ENCODE measurements around the gene FBXL5. TPM values are rescaled to one million over a fixed set of nuclear protein-coding genes. Genes with fewer than 3 reads are reported as not detected.

FBXL5 gene
- total and polyA plus RNA-seq, 2 of the 13 experiments (the other 11 are each of a cell fraction or from before 2014, with no cell fraction given), result 17.4 to 45.3 TPM

DNA sequence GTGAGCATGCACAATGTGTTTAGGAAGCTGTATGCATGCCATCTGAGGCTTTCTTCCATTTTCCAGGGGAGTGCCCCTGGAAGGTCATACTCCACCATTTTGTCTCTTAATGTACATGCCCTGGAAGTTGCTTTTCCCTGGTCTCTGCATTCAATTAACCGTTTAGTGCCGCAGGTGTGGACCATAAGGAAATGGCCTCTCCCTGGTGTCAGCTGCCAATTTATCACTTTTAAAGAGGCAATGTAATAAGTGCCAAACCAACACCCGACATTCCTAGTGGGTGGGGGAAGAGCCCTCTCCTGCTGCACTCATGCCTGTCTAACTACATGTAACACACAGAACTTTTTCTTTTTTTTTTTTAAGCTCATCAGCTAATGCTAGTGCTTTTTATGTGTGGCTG lies 40.6 kb upstream of the FBXL5 start:
- CTCF ChIA-PET (ENCODE audit: low intra/inter-chr PET ratio, low total read pairs), result no interaction called here
- Histone ChIP-seq H3K79me2 (ENCODE audit: insufficient read depth, low read length) (no peaks in the 10 kb centered on the region), H3K27me3 (ENCODE audit: control insufficient read depth in 1 of 2, insufficient read depth in 2 of 2, low read length in 2 of 2) (no peaks in the 10 kb centered on the region), H3K9ac (ENCODE audit: insufficient read depth, low read depth, low read length) (no peak overlapping the region), H3K4me2 (ENCODE audit: low read depth, low read length) (no peak overlapping the region), H3K4me3 (replicated peaks in 1 of 3; ENCODE audit: insufficient read depth in 1 of 3, low read depth in 2 of 3, low read length in 3 of 3) (no peak overlapping the region), H4K20me1 (ENCODE audit: insufficient read depth, low read length) (no peaks in the 10 kb centered on the region), H3K36me3 (replicated peaks in 1 of 2; ENCODE audit: control insufficient read depth in 1 of 2, insufficient read depth in 2 of 2, low read length in 2 of 2) (no peaks in the 10 kb centered on the region), H3K9me3 (ENCODE audit: low read length) (no peaks in the 10 kb centered on the region; the same call in 1 of the 2 replicates), H3K4me1 (ENCODE audit: insufficient read depth, low read length) (peaks cover 20% of the 10 kb centered on the region), H3K27ac (ENCODE audit: extremely low read length, insufficient read depth, low read length) (no peak overlapping the region), H2AFZ (ENCODE audit: low read length) (no peak overlapping the region)
- DNase-seq (ENCODE audit: low spot score) (no peak), ATAC-seq (no peak), FAIRE-seq (no peak)
- TF ChIP-seq, protein P1, sequence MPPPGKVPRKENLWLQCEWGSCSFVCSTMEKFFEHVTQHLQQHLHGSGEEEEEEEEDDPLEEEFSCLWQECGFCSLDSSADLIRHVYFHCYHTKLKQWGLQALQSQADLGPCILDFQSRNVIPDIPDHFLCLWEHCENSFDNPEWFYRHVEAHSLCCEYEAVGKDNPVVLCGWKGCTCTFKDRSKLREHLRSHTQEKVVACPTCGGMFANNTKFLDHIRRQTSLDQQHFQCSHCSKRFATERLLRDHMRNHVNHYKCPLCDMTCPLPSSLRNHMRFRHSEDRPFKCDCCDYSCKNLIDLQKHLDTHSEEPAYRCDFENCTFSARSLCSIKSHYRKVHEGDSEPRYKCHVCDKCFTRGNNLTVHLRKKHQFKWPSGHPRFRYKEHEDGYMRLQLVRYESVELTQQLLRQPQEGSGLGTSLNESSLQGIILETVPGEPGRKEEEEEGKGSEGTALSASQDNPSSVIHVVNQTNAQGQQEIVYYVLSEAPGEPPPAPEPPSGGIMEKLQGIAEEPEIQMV (CRISPR knock-in tag; IDR thresholded peaks at IDR 0.05; ENCODE audit: low read depth), result no peak
- no peak for TF ChIP-seq ZSCAN29 (CRISPR knock-in tag; conservative IDR thresholded peaks at IDR 0.05)
- TF ChIP-seq LCORL (IDR thresholded peaks at IDR 0.05), result no peak
- TF ChIP-seq LCORL (CRISPR knock-in tag; IDR thresholded peaks at IDR 0.05), result no peak
- TF ChIP-seq MBD4 (IDR thresholded peaks at IDR 0.05; ENCODE audit: borderline replicate concordance, low read length), result no peak
- TF ChIP-seq, protein P2, sequence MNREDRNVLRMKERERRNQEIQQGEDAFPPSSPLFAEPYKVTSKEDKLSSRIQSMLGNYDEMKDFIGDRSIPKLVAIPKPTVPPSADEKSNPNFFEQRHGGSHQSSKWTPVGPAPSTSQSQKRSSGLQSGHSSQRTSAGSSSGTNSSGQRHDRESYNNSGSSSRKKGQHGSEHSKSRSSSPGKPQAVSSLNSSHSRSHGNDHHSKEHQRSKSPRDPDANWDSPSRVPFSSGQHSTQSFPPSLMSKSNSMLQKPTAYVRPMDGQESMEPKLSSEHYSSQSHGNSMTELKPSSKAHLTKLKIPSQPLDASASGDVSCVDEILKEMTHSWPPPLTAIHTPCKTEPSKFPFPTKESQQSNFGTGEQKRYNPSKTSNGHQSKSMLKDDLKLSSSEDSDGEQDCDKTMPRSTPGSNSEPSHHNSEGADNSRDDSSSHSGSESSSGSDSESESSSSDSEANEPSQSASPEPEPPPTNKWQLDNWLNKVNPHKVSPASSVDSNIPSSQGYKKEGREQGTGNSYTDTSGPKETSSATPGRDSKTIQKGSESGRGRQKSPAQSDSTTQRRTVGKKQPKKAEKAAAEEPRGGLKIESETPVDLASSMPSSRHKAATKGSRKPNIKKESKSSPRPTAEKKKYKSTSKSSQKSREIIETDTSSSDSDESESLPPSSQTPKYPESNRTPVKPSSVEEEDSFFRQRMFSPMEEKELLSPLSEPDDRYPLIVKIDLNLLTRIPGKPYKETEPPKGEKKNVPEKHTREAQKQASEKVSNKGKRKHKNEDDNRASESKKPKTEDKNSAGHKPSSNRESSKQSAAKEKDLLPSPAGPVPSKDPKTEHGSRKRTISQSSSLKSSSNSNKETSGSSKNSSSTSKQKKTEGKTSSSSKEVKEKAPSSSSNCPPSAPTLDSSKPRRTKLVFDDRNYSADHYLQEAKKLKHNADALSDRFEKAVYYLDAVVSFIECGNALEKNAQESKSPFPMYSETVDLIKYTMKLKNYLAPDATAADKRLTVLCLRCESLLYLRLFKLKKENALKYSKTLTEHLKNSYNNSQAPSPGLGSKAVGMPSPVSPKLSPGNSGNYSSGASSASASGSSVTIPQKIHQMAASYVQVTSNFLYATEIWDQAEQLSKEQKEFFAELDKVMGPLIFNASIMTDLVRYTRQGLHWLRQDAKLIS (CRISPR knock-in tag; IDR thresholded peaks at IDR 0.05), result no peak
- TF ChIP-seq, protein P3, sequence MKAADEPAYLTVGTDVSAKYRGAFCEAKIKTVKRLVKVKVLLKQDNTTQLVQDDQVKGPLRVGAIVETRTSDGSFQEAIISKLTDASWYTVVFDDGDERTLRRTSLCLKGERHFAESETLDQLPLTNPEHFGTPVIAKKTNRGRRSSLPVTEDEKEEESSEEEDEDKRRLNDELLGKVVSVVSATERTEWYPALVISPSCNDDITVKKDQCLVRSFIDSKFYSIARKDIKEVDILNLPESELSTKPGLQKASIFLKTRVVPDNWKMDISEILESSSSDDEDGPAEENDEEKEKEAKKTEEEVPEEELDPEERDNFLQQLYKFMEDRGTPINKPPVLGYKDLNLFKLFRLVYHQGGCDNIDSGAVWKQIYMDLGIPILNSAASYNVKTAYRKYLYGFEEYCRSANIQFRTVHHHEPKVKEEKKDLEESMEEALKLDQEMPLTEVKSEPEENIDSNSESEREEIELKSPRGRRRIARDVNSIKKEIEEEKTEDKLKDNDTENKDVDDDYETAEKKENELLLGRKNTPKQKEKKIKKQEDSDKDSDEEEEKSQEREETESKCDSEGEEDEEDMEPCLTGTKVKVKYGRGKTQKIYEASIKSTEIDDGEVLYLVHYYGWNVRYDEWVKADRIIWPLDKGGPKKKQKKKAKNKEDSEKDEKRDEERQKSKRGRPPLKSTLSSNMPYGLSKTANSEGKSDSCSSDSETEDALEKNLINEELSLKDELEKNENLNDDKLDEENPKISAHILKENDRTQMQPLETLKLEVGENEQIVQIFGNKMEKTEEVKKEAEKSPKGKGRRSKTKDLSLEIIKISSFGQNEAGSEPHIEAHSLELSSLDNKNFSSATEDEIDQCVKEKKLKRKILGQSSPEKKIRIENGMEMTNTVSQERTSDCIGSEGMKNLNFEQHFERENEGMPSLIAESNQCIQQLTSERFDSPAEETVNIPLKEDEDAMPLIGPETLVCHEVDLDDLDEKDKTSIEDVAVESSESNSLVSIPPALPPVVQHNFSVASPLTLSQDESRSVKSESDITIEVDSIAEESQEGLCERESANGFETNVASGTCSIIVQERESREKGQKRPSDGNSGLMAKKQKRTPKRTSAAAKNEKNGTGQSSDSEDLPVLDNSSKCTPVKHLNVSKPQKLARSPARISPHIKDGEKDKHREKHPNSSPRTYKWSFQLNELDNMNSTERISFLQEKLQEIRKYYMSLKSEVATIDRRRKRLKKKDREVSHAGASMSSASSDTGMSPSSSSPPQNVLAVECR (CRISPR knock-in tag; IDR thresholded peaks at IDR 0.05; ENCODE audit: borderline replicate concordance), result no peak
- TF ChIP-seq, protein P4, sequence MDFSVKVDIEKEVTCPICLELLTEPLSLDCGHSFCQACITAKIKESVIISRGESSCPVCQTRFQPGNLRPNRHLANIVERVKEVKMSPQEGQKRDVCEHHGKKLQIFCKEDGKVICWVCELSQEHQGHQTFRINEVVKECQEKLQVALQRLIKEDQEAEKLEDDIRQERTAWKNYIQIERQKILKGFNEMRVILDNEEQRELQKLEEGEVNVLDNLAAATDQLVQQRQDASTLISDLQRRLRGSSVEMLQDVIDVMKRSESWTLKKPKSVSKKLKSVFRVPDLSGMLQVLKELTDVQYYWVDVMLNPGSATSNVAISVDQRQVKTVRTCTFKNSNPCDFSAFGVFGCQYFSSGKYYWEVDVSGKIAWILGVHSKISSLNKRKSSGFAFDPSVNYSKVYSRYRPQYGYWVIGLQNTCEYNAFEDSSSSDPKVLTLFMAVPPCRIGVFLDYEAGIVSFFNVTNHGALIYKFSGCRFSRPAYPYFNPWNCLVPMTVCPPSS (IDR thresholded peaks at IDR 0.05), result no peak
- no peak for TF ChIP-seq ZNF7 (CRISPR knock-in tag; IDR thresholded peaks at IDR 0.05)
- no peak for TF ChIP-seq GZF1 (CRISPR knock-in tag; IDR thresholded peaks at IDR 0.05)
- no peak for TF ChIP-seq SIX1 (CRISPR knock-in tag; IDR thresholded peaks at IDR 0.05; ENCODE audit: borderline replicate concordance)
- TF ChIP-seq MYNN (CRISPR knock-in tag; IDR thresholded peaks at IDR 0.05; ENCODE audit: low read depth), result no peak
- no peak for TF ChIP-seq SAP130 (CRISPR knock-in tag; IDR thresholded peaks at IDR 0.05; ENCODE audit: low read depth)
- TF ChIP-seq EHMT2 (IDR thresholded peaks at IDR 0.05; ENCODE audit: borderline replicate concordance, low read depth, low read length), result no peak
- in situ Hi-C loops (cut with HindIII; ENCODE audit: extremely low pct_ligation_motif_present, low pct_unique_long_range_greater_than_20kb), result no loop called here
- WGBS (ENCODE audit: low lambda C conversion rate), result 100% methylated on average over 3 of the region's 3 CpGs
- no TSS peak for BruUV-seq (replicated peaks)
- intact Hi-C loops (cut with micrococcal nuclease; ENCODE audit: unreplicated experiment), result no loop called here
- POLR2A ChIA-PET, result interaction anchor here (1.5 kb wide), 1 partner anchor 13 kb away, joined by 9 read pairs; the partner anchor contains the start of gene FAM200B
